Heart left ventricle (tissue), 16 donors: ENCODE data around the gene PINK1. TPM values are rescaled to one million over a fixed set of nuclear protein-coding genes. Genes with fewer than 3 reads are reported as not detected.
A peak's percentile ranks its signal among the peaks of the same experiment; 100 is the strongest.

Source experiments
- ATAC-seq, 4 donors: fragments of 200-7000 bp; cut with Tn5 transposase; one replicate each; pipeline ENCODE4 v1.9.1; 2020 to 2022; ENCODE audit warnings: moderate library complexity in 4 of 4, mild to moderate bottlenecking in 3 of 4, moderate number of reproducible peaks in 1 of 4
- DNase-seq, 5 donors: peaks; one replicate each; pipeline ENCODE4 v3.0.0-alpha.2; 2020
- H3K27ac ChIP-seq, 12 donors: fragments of 200-600 bp; sonication (generic) in 4 of 12; one replicate each; pipeline versions ENCODE4 v1.5.0 to v1.8.0; 2016 to 2022; ENCODE audit warnings: mild to moderate bottlenecking in 2 of 12
- H3K27me3 ChIP-seq, 9 donors: fragments of 200-600 bp; sonication (generic) in 2 of 9; one replicate each; pipeline versions ENCODE4 v1.5.1 to v1.8.0; 2016 to 2022; ENCODE audit warnings: mild to moderate bottlenecking in 3 of 9
- H3K36me3 ChIP-seq, 9 donors: fragments of 200-600 bp; sonication (generic) in 2 of 9; one replicate each; pipeline versions ENCODE4 v1.5.0 to v1.8.0; 2018 to 2022; ENCODE audit warnings: mild to moderate bottlenecking in 2 of 9
- H3K4me1 ChIP-seq, 12 donors: fragments of 200-600 bp; sonication (generic) in 4 of 12; one replicate each; pipeline versions ENCODE4 v1.5.0 to v1.8.0; 2016 to 2022; ENCODE audit warnings: mild to moderate bottlenecking in 3 of 12
- H3K4me3 ChIP-seq, 12 donors: fragments of 200-600 bp; sonication (generic) in 4 of 12; one replicate each; pipeline versions ENCODE4 v1.5.0 to v1.8.0; 2017 to 2022; ENCODE audit warnings: mild to moderate bottlenecking in 9 of 12, moderate library complexity in 4 of 12
- H3K9me3 ChIP-seq, 12 donors: fragments of 200-600 bp; sonication (generic) in 4 of 12; one replicate each; pipeline versions ENCODE4 v1.5.0 to v1.8.0; 2016 to 2022; ENCODE audit warnings: mild to moderate bottlenecking in 1 of 12
- POLR2A ChIP-seq, 2 donors: fragments of 450-650 bp; IDR thresholded peaks; one replicate each; pipeline ENCODE4 v1.6.1; 2017; ENCODE audit warnings: antibody characterized with exemption in 2 of 2, mild to moderate bottlenecking in 2 of 2, moderate library complexity in 2 of 2
- WGBS, 4 donors: extraction: QIAGEN DNeasy Blood & Tissue Kit in 2 of 4; methylation state at CpG; one replicate each; pipeline versions ENCODE4 v1.1.5 to v1.1.7; 2013 to 2018; 5-methylcytosine and 5-hydroxymethylcytosine counted together
- intact Hi-C, 10 donors: fragments of 100-400 bp; cut with DNase I; formaldehyde crosslinking; loops; one replicate each; pipeline versions ENCODE4 v1.11.1 to v1.14.2; 2022
- long read RNA-seq, 3 donors: library from polyadenylated mRNA; unstranded; transcript quantifications; one replicate each; pipeline ENCODE4 v2.0.0, GENCODE V29; 2020 to 2021
- polyA plus RNA-seq, 2 donors: library from polyadenylated mRNA; stranded (reverse); fragments of 200-250 nt; gene quantifications; one replicate each; pipeline ENCODE4 v1.2.3, GENCODE V29; 2013
- total RNA-seq, 9 donors: library from RNA; depleted of rRNA in 2 of 9; stranded (reverse); fragments of >200 nt in 2 of 9; fragmentation: NEBNext Ultra II Directional in 3 of 9; extraction: Animal tissue kit (Norgen Biotek cat#: 25700) in 3 of 9; gene quantifications; one replicate each; pipeline versions ENCODE4 v1.1.0 to v1.2.4, GENCODE V29; 2016 to 2023
- TF ChIP-seq, protein P1 (sequence below), 12 donors: fragments of 200-600 bp; sonication (generic) in 4 of 12; IDR thresholded peaks; one replicate each; pipeline versions ENCODE4 v1.5.0 to v1.8.0; 2018 to 2022; ENCODE audit warnings: antibody characterized with exemption in 12 of 12, mild to moderate bottlenecking in 5 of 12
- donor health status: ischemic (EF 13 %, LVEDD 7.1; RV severe dilation, severe dysfunction).
- donor health status: healthy with polysubstance abuse.
- donor health status: DM: no; HTN: yes; CAD: no.
- donor health status: DM: no; HTN: no; CAD: no.
- donor health status: ischemic (EF 25% LVEDD 6.9; RV normal size, moderate dysfunction).
- donor health status: ischemic (EF 25% LVEDD 5.7; RV mildly dilated, moderate dysfunction).
- donor health status: healthy.
- donor health status: DM: yes; HTN: yes; CAD: no.
- donor health status: ischemic (EF 35%, LVEDD 5.7; RV mildly dilated, moderate dysfunction).
- donor health status: nonischemic (EF 11% LVEDD 7.7; RV severe dilation, severe dysfunction).
- donor health status: DM: yes; HTN: yes; CAD: no.
- donor health status: PGD.
- donor health status: ischemic (EF 29% LVEDD 5.4; RV normal size, mild dysfunction).
- donor health status: nonischemic (EF 23%, LVEDD 6.1; RV moderate dilation, normal function).

Gene PINK1
- 100 to 1,000 TPM; 147 to 418 (median 258) TPM for total RNA-seq
- polyA plus RNA-seq: 100 to 1,000 TPM; 210 to 314 TPM
- long read RNA-seq, donor 1, transcript PINK1-202 (4 exons, 1,658 nt): minor isoform, 8 of 1,542 reads
- long read RNA-seq, donor 1, transcript PINK1-201 (8 exons, 2,660 nt): major isoform, 1,227 of 1,542 reads
- long read RNA-seq, donor 1, partial matches to known transcripts: 258 of 1,542 reads
- long read RNA-seq, donor 1, other reads (novel, unspliced or antisense): 49 of 1,542 reads
- long read RNA-seq, donor 2, transcript PINK1-201 (8 exons, 2,660 nt): major isoform, 34 of 328 reads
- long read RNA-seq, donor 2, transcript PINK1-202 (4 exons, 1,658 nt): minor isoform, 14 of 328 reads
- long read RNA-seq, donor 2, partial matches to known transcripts: 234 of 328 reads
- long read RNA-seq, donor 2, other reads (novel, unspliced or antisense): 46 of 328 reads
- long read RNA-seq, donor 3, transcript PINK1-201 (8 exons, 2,660 nt): major isoform, 927 of 1,114 reads
- long read RNA-seq, donor 3, partial matches to known transcripts: 132 of 1,114 reads
- long read RNA-seq, donor 3, other reads (novel, unspliced or antisense): 52 of 1,114 reads

DNA sequence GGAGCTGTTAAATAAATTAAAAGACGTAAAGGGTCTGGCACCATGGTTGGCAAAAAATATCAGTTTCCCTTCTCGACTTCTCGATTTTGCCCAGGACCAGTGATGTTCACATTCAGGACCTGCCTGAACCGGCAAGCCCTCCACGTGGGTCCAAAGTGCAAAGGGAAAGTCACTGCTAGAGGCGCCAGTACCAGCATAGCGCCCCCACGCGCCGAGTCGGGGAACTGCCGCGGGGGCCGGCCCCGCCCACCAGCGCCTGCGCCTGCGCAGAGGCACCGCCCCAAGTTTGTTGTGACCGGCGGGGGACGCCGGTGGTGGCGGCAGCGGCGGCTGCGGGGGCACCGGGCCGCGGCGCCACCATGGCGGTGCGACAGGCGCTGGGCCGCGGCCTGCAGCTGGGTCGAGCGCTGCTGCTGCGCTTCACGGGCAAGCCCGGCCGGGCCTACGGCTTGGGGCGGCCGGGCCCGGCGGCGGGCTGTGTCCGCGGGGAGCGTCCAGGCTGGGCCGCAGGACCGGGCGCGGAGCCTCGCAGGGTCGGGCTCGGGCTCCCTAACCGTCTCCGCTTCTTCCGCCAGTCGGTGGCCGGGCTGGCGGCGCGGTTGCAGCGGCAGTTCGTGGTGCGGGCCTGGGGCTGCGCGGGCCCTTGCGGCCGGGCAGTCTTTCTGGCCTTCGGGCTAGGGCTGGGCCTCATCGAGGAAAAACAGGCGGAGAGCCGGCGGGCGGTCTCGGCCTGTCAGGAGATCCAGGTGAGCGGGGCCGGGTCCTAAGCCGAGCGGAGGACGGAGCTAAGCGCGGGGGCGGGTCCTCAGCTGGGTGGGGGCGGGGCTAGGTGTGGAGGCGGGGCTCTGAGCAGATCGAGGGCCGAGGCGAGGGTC is at the start of gene PINK1:
Gene PINK1 (plus strand): TSS at position 269 of the 875 bp plus-strand sequence. CDS start 91 bp downstream, at position 360.
- intact Hi-C loops: loop anchor here in 8 of 10 donors (1.0 to 5.0 kb wide), 8 partner anchors 28 to 126 kb away; partner anchors contain the start of genes CDA (in 1 of the 8), DDOST (in 1 of the 8) and MUL1 (in 1 of the 8)

DNA sequence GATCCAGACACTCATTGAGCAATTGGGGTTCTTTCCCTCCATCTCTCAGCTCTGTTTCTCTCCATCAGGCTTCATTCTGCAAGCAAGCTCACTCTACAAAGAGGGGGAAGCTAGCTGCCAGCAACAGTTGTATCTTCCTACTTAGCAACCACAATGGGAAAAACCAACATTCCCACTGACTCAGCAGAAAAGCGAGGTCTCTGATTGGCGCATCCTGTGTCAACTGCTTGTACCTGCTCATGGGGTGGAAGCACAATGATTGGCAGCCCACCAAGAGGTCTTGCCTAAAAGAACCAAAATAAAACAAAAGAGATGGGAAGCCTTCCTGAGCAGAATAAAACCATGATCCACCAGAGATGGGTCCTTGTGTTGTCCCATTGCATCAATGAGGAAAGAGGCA is 48.4 kb upstream of the PINK1 start:
- intact Hi-C loops: loop anchor here in 1 of 10 donors (5.0 kb wide), 1 partner anchor 47 kb away; the partner anchor contains the start of gene PINK1
- peaks cover 0 to 20% (median 12%) of the 10 kb centered on the region in 9 donors for H3K27me3 ChIP-seq
- WGBS, 4 donors: 67 to 73% (median 67%) methylated on average over 2 of the region's 2 CpGs

More for the DNA sequence above, at the start of gene PINK1:
- no peaks in the 10 kb centered on the region for H3K27me3 ChIP-seq
- no peaks in the 10 kb centered on the region for H3K9me3 ChIP-seq
- H3K27ac ChIP-seq: peak within 1 kb of the TSS; percentile 89 to 100 (median 96)
- peaks cover 0 to 25% (median 21%) of the 10 kb centered on the region in 9 donors for H3K36me3 ChIP-seq
- DNase-seq (peak; percentile 83 to 91 (median 84)), ATAC-seq (peak; percentile 90 to 94 (median 92))
- H3K4me3 ChIP-seq: peak within 1 kb of the TSS; percentile 81 to 100 (median 97)
- WGBS, 4 donors: 1 to 3% (median 2%) methylated on average over 49 to 93 of the region's 93 CpGs
- TF ChIP-seq, protein P1, sequence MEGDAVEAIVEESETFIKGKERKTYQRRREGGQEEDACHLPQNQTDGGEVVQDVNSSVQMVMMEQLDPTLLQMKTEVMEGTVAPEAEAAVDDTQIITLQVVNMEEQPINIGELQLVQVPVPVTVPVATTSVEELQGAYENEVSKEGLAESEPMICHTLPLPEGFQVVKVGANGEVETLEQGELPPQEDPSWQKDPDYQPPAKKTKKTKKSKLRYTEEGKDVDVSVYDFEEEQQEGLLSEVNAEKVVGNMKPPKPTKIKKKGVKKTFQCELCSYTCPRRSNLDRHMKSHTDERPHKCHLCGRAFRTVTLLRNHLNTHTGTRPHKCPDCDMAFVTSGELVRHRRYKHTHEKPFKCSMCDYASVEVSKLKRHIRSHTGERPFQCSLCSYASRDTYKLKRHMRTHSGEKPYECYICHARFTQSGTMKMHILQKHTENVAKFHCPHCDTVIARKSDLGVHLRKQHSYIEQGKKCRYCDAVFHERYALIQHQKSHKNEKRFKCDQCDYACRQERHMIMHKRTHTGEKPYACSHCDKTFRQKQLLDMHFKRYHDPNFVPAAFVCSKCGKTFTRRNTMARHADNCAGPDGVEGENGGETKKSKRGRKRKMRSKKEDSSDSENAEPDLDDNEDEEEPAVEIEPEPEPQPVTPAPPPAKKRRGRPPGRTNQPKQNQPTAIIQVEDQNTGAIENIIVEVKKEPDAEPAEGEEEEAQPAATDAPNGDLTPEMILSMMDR (IDR thresholded peaks at IDR 0.05): peak; percentile 97 to 100 (median 99)
- TF ChIP-seq POLR2A (IDR thresholded peaks at IDR 0.05): peak; percentile 31 to 91
- H3K4me1 ChIP-seq: peaks cover 0 to 31% (median 15%) of the 10 kb centered on the region in 12 donors

DNA sequence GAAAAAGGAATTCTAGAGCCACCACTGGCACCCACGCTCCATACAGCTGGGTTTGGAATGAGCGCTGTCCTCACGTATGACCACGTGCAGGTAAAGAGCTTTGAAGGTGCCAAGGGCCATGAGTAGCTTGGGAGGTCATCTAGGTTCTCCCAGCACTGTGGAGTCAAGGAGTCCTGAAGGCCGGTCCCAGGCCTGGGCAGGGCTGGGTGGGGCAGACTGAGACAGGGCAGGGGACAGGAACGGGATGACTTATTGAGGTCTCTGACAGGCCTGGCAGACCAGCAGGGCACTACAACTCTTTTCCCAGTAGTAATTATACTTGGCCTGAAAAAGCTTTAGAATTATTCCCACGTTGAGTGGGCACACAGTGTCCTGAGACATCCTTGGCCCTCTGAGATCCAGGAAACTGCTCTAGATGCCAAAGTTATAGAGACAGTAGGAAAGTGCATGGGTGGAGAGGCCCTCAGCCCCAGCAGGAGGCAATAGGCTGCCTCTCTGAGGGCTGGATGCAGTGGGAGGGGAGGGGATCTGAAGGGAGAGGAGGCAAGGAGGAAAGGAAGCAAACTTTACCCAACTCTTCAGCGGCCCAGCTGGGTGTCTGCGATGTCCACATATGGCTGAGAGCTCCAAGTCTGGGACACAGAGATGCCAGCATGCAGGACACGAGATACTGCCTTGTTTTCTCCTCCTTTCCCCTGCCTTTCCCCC is 46.2 kb upstream of the PINK1 start:
- no peak for TF ChIP-seq POLR2A (IDR thresholded peaks at IDR 0.05)
- TF ChIP-seq, protein P1 (IDR thresholded peaks at IDR 0.05): peak in 1 of 12 donors; percentile 9
- ATAC-seq (peak in 3 of 4 donors; percentile 29 to 56 (median 41)), DNase-seq (peak in 1 of 5 donors; percentile 36)
- intact Hi-C loops: loop anchor here in 1 of 10 donors (5.0 kb wide), 1 partner anchor 45 kb away; the partner anchor contains the start of gene PINK1
- no peaks in the 10 kb centered on the region for H3K9me3 ChIP-seq
- H3K4me3 ChIP-seq: no peak overlapping the region
- peaks cover 0 to 27% (median 10%) of the 10 kb centered on the region in 12 donors for H3K4me1 ChIP-seq
- 64 to 78% (median 71%) methylated on average over 7 to 10 of the region's 10 CpGs for WGBS, 4 donors
- H3K36me3 ChIP-seq: no peaks in the 10 kb centered on the region
- peaks cover 0 to 40% (median 14%) of the 10 kb centered on the region in 9 donors for H3K27me3 ChIP-seq
- H3K27ac ChIP-seq: peak overlapping the region in 1 of 12 donors; percentile 9

More for the DNA sequence above, 48.4 kb upstream of the PINK1 start:
- TF ChIP-seq, protein P1 (IDR thresholded peaks at IDR 0.05): no peak
- no peak for TF ChIP-seq POLR2A (IDR thresholded peaks at IDR 0.05)
- peaks cover 0 to 18% (median 8%) of the 10 kb centered on the region in 12 donors for H3K4me1 ChIP-seq
- ATAC-seq (no peak), DNase-seq (no peak)
- H3K27ac ChIP-seq: no peak overlapping the region
- no peaks in the 10 kb centered on the region for H3K36me3 ChIP-seq
- no peak overlapping the region for H3K4me3 ChIP-seq
- H3K9me3 ChIP-seq: peaks cover 0 to 5% (median 0%) of the 10 kb centered on the region in 12 donors
